OCI-LY3 (cell line): ENCODE results near the gene GOLPH3L.
A peak's percentile ranks its signal among the peaks of the same experiment; 100 is the strongest.

Source experiments
- H2AFZ ChIP-seq: fragments of 200-600, 300-600 bp; shearing (Covaris generic); 2 replicates; pipeline ENCODE4 v1.6.0; 2014; ENCODE audit warnings: antibody characterized with exemption, low read depth, low read length
- H3K27ac ChIP-seq: fragments of 200-600, 300-600 bp; sonication (generic); 2 replicates; pipeline ENCODE4 v1.5.1; 2014; ENCODE audit warnings: mild to moderate bottlenecking, low read length, moderate library complexity, mixed read lengths
- H3K27me3 ChIP-seq: fragments of 200-600, 300-600 bp; sonication (generic); 2 replicates; pipeline ENCODE4 v1.6.1; 2014; ENCODE audit warnings: low read depth, low read length, mixed read lengths
- H3K36me3 ChIP-seq: fragments of 200-600, 300-600 bp; sonication (generic); replicated peaks from 2 replicates; pipeline ENCODE3; 2014; ENCODE audit warnings: low read depth, low read length, mixed read lengths
- H3K4me1 ChIP-seq: fragments of 300-600, 200-600 bp; sonication (generic); 2 replicates; pipeline ENCODE4 v1.6.1; 2014; ENCODE audit warnings: low read length, mixed read lengths
- H3K4me2 ChIP-seq: fragments of 200-600, 300-600 bp; sonication (generic); 2 replicates; pipeline ENCODE4 v1.6.1; 2014; ENCODE audit warnings: low read length, mixed read lengths
- H3K4me3 ChIP-seq: fragments of 300-600, 200-600 bp; sonication (generic); 2 replicates; pipeline ENCODE4 v1.5.1; 2014; ENCODE audit warnings: antibody characterized with exemption, mild to moderate bottlenecking, low read length, moderate library complexity
- H3K79me2 ChIP-seq: fragments of 300-600, 200-600 bp; shearing (Covaris generic); 2 replicates; pipeline ENCODE4 v1.6.1; 2014; ENCODE audit warnings: mild to moderate bottlenecking, low read length, mixed read lengths
- H3K9ac ChIP-seq: fragments of 300-600, 200-600 bp; shearing (Covaris generic); 2 replicates; pipeline ENCODE4 v1.6.0; 2014; ENCODE audit warnings: mild to moderate bottlenecking, low read length, moderate library complexity
- H3K9me3 ChIP-seq: fragments of 200-600, 300-600 bp; shearing (Covaris generic); 2 replicates; pipeline ENCODE4 v1.6.1; 2014; ENCODE audit warnings: low read length, mixed read lengths; ENCODE audit not compliant: insufficient read depth
- H4K20me1 ChIP-seq: fragments of 200-600, 300-600 bp; sonication (generic); 2 replicates; pipeline ENCODE4 v1.6.1; 2016; ENCODE audit warnings: low read length, mixed read lengths; ENCODE audit not compliant: insufficient read depth
- EZH2phosphoT487 ChIP-seq: fragments of 200-600 bp; shearing (Covaris generic); IDR thresholded peaks from 2 replicates; pipeline ENCODE4 v1.6.1; 2018; ENCODE audit warnings: antibody characterized with exemption, mixed run types, low read depth
- TF ChIP-seq, protein P1 (sequence below): fragments of 200-600, 300-600 bp; sonication (generic); IDR thresholded peaks from 2 replicates; pipeline ENCODE4 v1.5.1; 2014; ENCODE audit warnings: antibody characterized with exemption, low read length, low read depth

Gene GOLPH3L

DNA sequence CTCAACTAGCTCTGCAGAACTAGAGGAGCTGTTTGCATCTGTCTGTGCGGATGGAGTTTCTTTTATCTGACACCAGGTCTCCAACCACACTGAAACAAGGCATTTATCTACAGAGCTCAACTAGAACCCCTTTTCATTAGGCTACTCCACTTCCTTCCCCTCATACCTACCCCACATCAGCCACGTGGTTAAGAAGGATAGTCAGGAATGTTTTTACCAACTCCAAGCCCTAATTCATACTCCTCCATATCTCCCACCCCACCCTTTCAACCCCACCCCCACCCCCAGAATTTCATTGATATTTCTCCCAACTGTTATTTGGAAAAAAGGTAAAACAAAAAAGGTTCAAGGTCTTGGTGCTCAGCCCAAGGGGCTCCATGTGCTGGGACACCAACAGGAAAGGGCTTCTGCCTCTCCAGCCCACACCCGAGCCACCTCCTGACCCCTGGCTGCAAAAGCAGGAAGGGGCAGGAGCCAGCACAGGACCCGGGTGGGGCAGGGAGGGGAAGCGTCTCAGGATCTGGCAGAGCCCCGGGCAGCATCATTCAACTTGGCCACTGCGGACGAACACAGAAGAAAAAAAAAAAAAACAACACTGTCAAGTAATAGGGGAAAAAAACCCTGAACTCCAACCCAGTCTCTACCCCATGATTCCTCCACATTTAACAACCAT is 74.5 kb downstream of the GOLPH3L start:
- peaks cover 15% of the 10 kb centered on the region for H3K79me2 ChIP-seq
- H3K4me2 ChIP-seq: no peak overlapping the region
- no peak for TF ChIP-seq EZH2phosphoT487
- TF ChIP-seq, protein P1, sequence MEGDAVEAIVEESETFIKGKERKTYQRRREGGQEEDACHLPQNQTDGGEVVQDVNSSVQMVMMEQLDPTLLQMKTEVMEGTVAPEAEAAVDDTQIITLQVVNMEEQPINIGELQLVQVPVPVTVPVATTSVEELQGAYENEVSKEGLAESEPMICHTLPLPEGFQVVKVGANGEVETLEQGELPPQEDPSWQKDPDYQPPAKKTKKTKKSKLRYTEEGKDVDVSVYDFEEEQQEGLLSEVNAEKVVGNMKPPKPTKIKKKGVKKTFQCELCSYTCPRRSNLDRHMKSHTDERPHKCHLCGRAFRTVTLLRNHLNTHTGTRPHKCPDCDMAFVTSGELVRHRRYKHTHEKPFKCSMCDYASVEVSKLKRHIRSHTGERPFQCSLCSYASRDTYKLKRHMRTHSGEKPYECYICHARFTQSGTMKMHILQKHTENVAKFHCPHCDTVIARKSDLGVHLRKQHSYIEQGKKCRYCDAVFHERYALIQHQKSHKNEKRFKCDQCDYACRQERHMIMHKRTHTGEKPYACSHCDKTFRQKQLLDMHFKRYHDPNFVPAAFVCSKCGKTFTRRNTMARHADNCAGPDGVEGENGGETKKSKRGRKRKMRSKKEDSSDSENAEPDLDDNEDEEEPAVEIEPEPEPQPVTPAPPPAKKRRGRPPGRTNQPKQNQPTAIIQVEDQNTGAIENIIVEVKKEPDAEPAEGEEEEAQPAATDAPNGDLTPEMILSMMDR: no peak
- H3K4me3 ChIP-seq: no peak overlapping the region
- H3K4me1 ChIP-seq: peaks cover 13% of the 10 kb centered on the region
- H4K20me1 ChIP-seq: peaks cover 4% of the 10 kb centered on the region; the same call in 1 of the 2 replicates
- peak overlapping the region; percentile 32 for H3K27ac ChIP-seq
- H3K36me3 ChIP-seq: peaks cover 56% of the 10 kb centered on the region
- H3K27me3 ChIP-seq: no peaks in the 10 kb centered on the region
- H3K9ac ChIP-seq: no peak overlapping the region
- no peak overlapping the region for H2AFZ ChIP-seq
- H3K9me3 ChIP-seq: no peaks in the 10 kb centered on the region

- Histone ChIP-seq H3K4me3 (no peak overlapping the region), H3K27ac (peak overlapping the region; percentile 32), H3K79me2 (peaks cover 8% of the 10 kb centered on the region), H3K27me3 (no peaks in the 10 kb centered on the region), H3K9me3 (no peaks in the 10 kb centered on the region), H2AFZ (no peak overlapping the region), H3K4me2 (no peak overlapping the region), H4K20me1 (peaks cover 2% of the 10 kb centered on the region; the same call in 1 of the 2 replicates), H3K4me1 (peaks cover 13% of the 10 kb centered on the region), H3K9ac (no peak overlapping the region), H3K36me3 (peaks cover 54% of the 10 kb centered on the region)
- TF ChIP-seq EZH2phosphoT487: no peak
- TF ChIP-seq, protein P1: peak; percentile 89
Measured at GRCh38 chr1:150621497-150622302, 75.3 kb downstream of the GOLPH3L start.

GRCh38 chr1:150620919-150621318 is 76.0 kb downstream of the GOLPH3L start:
- TF ChIP-seq EZH2phosphoT487: no peak
- TF ChIP-seq, protein P1: no peak
- H4K20me1 ChIP-seq: peaks cover 2% of the 10 kb centered on the region; the same call in 1 of the 2 replicates
- no peak overlapping the region for H3K27ac ChIP-seq
- peaks cover 53% of the 10 kb centered on the region for H3K36me3 ChIP-seq
- H3K9ac ChIP-seq: no peak overlapping the region
- H3K79me2 ChIP-seq: peaks cover 3% of the 10 kb centered on the region
- peaks cover 13% of the 10 kb centered on the region for H3K4me1 ChIP-seq
- H2AFZ ChIP-seq: no peak overlapping the region
- H3K4me3 ChIP-seq: no peak overlapping the region
- H3K27me3 ChIP-seq: no peaks in the 10 kb centered on the region
- H3K9me3 ChIP-seq: no peaks in the 10 kb centered on the region
- no peak overlapping the region for H3K4me2 ChIP-seq
